ENCODE data around the gene PCDH15.

The PCDH15 gene

DNA sequence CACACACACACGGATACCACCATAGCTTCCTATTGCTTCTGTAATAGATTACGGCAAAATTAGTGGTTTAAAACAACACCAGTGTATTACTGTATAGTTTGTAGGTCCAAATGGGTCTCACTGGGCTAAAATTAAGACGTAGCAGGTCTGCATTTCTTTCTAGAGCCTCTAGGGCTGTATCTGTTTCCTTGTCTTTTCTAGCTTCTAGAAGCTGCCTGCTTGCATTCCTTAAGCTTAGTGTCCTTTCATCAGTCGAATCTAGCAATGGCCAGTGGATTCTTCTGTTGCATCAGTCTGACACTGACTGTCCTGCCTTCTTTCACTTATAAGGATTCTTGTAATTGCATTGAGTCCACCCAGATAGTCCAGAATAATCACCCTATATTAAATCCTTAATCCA, 882.3 kb downstream of the PCDH15 start:
- H3K9me2 ChIP-seq (replicated peaks; ENCODE audit: insufficient read depth, low read length): no peaks in the 10 kb centered on the region
- H3K27ac ChIP-seq (ENCODE audit: low read depth, low read length): no peak overlapping the region
- no peaks in the 10 kb centered on the region for H3K79me2 ChIP-seq (ENCODE audit: insufficient read depth, low read length)
- H3K4me3 ChIP-seq (ENCODE audit: insufficient read depth, low read length, poor library complexity, severe bottlenecking): no peak overlapping the region
- H3K9me3 ChIP-seq (ENCODE audit: insufficient read depth, low read length): no peaks in the 10 kb centered on the region
- H3K9ac ChIP-seq (ENCODE audit: low read length): no peak overlapping the region
- no peak overlapping the region for H3K4me2 ChIP-seq (ENCODE audit: low read depth, low read length, poor library complexity, severe bottlenecking)
- H3K36me3 ChIP-seq (ENCODE audit: low read length): no peaks in the 10 kb centered on the region
- no peaks in the 10 kb centered on the region for H3K27me3 ChIP-seq (ENCODE audit: low read length)
- no peak overlapping the region for H2AFZ ChIP-seq (ENCODE audit: low read depth, low read length, severe bottlenecking)
- TF ChIP-seq, protein P1, sequence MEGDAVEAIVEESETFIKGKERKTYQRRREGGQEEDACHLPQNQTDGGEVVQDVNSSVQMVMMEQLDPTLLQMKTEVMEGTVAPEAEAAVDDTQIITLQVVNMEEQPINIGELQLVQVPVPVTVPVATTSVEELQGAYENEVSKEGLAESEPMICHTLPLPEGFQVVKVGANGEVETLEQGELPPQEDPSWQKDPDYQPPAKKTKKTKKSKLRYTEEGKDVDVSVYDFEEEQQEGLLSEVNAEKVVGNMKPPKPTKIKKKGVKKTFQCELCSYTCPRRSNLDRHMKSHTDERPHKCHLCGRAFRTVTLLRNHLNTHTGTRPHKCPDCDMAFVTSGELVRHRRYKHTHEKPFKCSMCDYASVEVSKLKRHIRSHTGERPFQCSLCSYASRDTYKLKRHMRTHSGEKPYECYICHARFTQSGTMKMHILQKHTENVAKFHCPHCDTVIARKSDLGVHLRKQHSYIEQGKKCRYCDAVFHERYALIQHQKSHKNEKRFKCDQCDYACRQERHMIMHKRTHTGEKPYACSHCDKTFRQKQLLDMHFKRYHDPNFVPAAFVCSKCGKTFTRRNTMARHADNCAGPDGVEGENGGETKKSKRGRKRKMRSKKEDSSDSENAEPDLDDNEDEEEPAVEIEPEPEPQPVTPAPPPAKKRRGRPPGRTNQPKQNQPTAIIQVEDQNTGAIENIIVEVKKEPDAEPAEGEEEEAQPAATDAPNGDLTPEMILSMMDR (IDR thresholded peaks at IDR 0.05; ENCODE audit: insufficient read depth, low read length, poor library complexity, severe bottlenecking): no peak
- no peak for TF ChIP-seq EZH2phosphoT487 (conservative IDR thresholded peaks at IDR 0.05; ENCODE audit: low read length)
- no peaks in the 10 kb centered on the region for H4K20me1 ChIP-seq (ENCODE audit: low read depth, low read length)
- no peaks in the 10 kb centered on the region for H3F3A ChIP-seq (ENCODE audit: insufficient read depth)

DNA sequence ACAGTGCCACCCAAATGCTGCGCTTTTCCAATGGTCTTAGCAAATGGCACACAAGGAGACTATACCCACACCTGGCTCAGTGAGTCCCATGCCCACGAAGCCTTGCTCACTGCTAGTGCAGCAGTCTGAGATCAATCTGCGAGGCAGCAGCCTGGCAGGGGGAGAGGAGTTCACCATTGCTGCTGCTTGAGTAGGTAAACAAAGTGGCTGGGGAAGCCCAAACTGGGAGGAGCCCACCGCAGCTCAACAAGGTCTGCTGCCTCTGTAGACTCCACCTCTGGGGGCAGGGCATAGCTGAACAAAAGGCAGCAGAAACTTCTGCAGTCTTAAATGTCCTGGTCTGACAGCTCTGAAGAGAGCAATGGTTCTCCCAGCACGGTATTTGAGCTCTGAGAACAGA, 891.2 kb downstream of the PCDH15 start:
- H3K36me3 ChIP-seq (ENCODE audit: low read length): no peaks in the 10 kb centered on the region
- H3K9me3 ChIP-seq (ENCODE audit: insufficient read depth, low read length): no peaks in the 10 kb centered on the region
- H3K9ac ChIP-seq (ENCODE audit: low read length): no peak overlapping the region
- H4K20me1 ChIP-seq (ENCODE audit: low read depth, low read length): no peaks in the 10 kb centered on the region
- no peak overlapping the region for H3K27ac ChIP-seq (ENCODE audit: low read depth, low read length)
- H3K4me2 ChIP-seq (ENCODE audit: low read depth, low read length, poor library complexity, severe bottlenecking): no peak overlapping the region
- H3K9me2 ChIP-seq (replicated peaks; ENCODE audit: insufficient read depth, low read length): no peaks in the 10 kb centered on the region
- no peak overlapping the region for H2AFZ ChIP-seq (ENCODE audit: low read depth, low read length, severe bottlenecking)
- H3K79me2 ChIP-seq (ENCODE audit: insufficient read depth, low read length): no peaks in the 10 kb centered on the region
- no peaks in the 10 kb centered on the region for H3F3A ChIP-seq (ENCODE audit: insufficient read depth)
- no peak overlapping the region for H3K4me3 ChIP-seq (ENCODE audit: insufficient read depth, low read length, poor library complexity, severe bottlenecking)
- TF ChIP-seq, protein P1 (IDR thresholded peaks at IDR 0.05; ENCODE audit: insufficient read depth, low read length, poor library complexity, severe bottlenecking): no peak
- no peak for TF ChIP-seq EZH2phosphoT487 (conservative IDR thresholded peaks at IDR 0.05; ENCODE audit: low read length)
- no peaks in the 10 kb centered on the region for H3K27me3 ChIP-seq (ENCODE audit: low read length)

DNA sequence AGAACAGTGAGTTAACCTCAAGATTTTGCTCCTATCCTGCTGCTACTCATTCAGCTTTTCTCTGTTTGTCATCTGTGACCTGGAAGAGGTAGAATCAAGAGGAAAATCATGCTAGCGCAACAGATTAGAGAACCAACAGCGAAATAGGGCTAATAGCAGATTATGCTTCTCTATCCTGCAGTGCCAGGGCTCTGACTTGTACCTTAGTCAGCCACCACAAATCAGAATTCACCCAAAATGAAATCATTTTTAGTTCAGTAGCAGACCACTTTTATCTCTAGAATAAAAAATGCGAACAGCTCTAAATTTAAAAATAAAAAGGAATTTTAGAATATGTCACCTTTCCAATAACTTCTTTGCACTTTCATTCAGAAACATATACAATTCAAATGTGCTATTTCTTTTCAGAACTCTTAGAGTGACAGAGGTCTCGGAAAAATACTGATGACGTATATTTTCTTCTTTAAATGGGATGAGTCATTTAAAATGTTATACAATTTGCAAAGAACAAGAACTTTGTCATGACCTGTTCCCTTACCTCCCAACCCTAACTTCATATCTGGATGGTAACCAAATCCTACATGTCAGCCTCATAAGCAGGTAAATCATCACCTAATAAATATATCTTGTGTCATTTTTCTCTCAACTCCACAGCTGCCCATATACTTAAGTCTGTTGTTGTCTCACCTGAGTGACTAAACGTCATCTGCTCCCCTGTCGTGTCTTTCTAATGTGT, 896.4 kb downstream of the PCDH15 start:
- Histone ChIP-seq H3K4me2 (ENCODE audit: low read depth, low read length, poor library complexity, severe bottlenecking) (no peak overlapping the region), H3K36me3 (ENCODE audit: low read length) (no peaks in the 10 kb centered on the region)

More for the DNA sequence above, 896.4 kb downstream of the PCDH15 start:
- H3K27ac ChIP-seq (ENCODE audit: low read depth, low read length): no peak overlapping the region
- no peak overlapping the region for H2AFZ ChIP-seq (ENCODE audit: low read depth, low read length, severe bottlenecking)
- H3K9ac ChIP-seq (ENCODE audit: low read length): no peak overlapping the region
- no peaks in the 10 kb centered on the region for H4K20me1 ChIP-seq (ENCODE audit: low read depth, low read length)
- H3K4me3 ChIP-seq (ENCODE audit: insufficient read depth, low read length, poor library complexity, severe bottlenecking): no peak overlapping the region
- no peaks in the 10 kb centered on the region for H3F3A ChIP-seq (ENCODE audit: insufficient read depth)
- no peaks in the 10 kb centered on the region for H3K27me3 ChIP-seq (ENCODE audit: low read length)
- H3K79me2 ChIP-seq (ENCODE audit: insufficient read depth, low read length): no peaks in the 10 kb centered on the region
- H3K9me2 ChIP-seq (replicated peaks; ENCODE audit: insufficient read depth, low read length): no peaks in the 10 kb centered on the region
- no peak for TF ChIP-seq EZH2phosphoT487 (conservative IDR thresholded peaks at IDR 0.05; ENCODE audit: low read length)
- TF ChIP-seq, protein P1 (IDR thresholded peaks at IDR 0.05; ENCODE audit: insufficient read depth, low read length, poor library complexity, severe bottlenecking): no peak
- H3K9me3 ChIP-seq (ENCODE audit: insufficient read depth, low read length): no peaks in the 10 kb centered on the region
